NCI-H69 (cell line): Measurements from ENCODE around the gene C1orf159.

Experiments used
- DNase-seq: peaks from one replicate; lab custom pipeline; 2025; lab: John Stamatoyannopoulos, UW

The C1orf159 gene

GRCh38 chr1:1092149-1092855 is 23.6 kb downstream of the C1orf159 start:
- no peak for DNase-seq

GRCh38 chr1:1091344-1092148 is 24.3 kb downstream of the C1orf159 start:
- DNase-seq = no peak

- no peak for DNase-seq
These were observed 25.2 kb downstream of the C1orf159 start for GRCh38 chr1:1090424-1091343.

GRCh38 chr1:1089731-1090423 is 26.0 kb downstream of the C1orf159 start:
- DNase-seq = no peak

- DNase-seq = no peak
These were observed 26.8 kb downstream of the C1orf159 start for GRCh38 chr1:1088801-1089680.

GRCh38 chr1:1088029-1088800 is 27.7 kb downstream of the C1orf159 start:
- DNase-seq = no peak

GRCh38 chr1:1087351-1088028 is 28.4 kb downstream of the C1orf159 start:
- DNase-seq = no peak

GRCh38 chr1:1086911-1087341 is 29.0 kb downstream of the C1orf159 start:
- no peak for DNase-seq

- no peak for DNase-seq
These were observed 29.7 kb downstream of the C1orf159 start for GRCh38 chr1:1085911-1086841.

- no peak for DNase-seq
These were observed 30.6 kb downstream of the C1orf159 start for GRCh38 chr1:1085171-1085841.

- no peak for DNase-seq
These were observed 31.3 kb downstream of the C1orf159 start for GRCh38 chr1:1084372-1085170.

- DNase-seq = no peak
These were observed 32.2 kb downstream of the C1orf159 start for GRCh38 chr1:1083416-1084371.

- DNase-seq = no peak
These were observed 33.0 kb downstream of the C1orf159 start for GRCh38 chr1:1082776-1083415.

GRCh38 chr1:1082239-1082775 is 33.6 kb downstream of the C1orf159 start:
- no peak for DNase-seq
